Natural killer cell (primary cell): Measurements from ENCODE around the gene NAPA. TPM values are rescaled to one million over a fixed set of nuclear protein-coding genes. Genes with fewer than 3 reads are reported as not detected.
A peak's percentile ranks its signal among the peaks of the same experiment; 100 is the strongest.

ENCODE experiments used
- ATAC-seq, 3 donors: fragments of 150-1000 bp in 2 of 3; fragments of 200-7000 bp in 1 of 3; cut with Tn5 transposase; 1 replicate in 1 of 3; 2 replicates in 2 of 3; pipeline ENCODE4 v1.10.0; 2021; ENCODE audit warnings: mild to moderate bottlenecking in 2 of 3, moderate library complexity in 2 of 3
- DNase-seq, 2 donors: peaks; one replicate each; pipeline versions ENCODE4 v3.0.0 to v3.0.0-alpha.2; 2013 to 2021; ENCODE audit warnings: mixed read lengths in 1 of 2
- H3K27ac ChIP-seq: one replicate; pipeline ENCODE4 v1.5.1; 2013; ENCODE audit warnings: mild to moderate bottlenecking, low read length
- H3K27me3 ChIP-seq: one replicate; pipeline ENCODE4 v1.6.1; 2013; ENCODE audit warnings: low read length; ENCODE audit not compliant: control insufficient read depth, insufficient read depth
- H3K36me3 ChIP-seq: one replicate; pipeline ENCODE4 v1.6.1; 2013; ENCODE audit warnings: low read length; ENCODE audit not compliant: control insufficient read depth, insufficient read depth
- H3K4me1 ChIP-seq: one replicate; pipeline ENCODE4 v1.6.1; 2013; ENCODE audit warnings: low read length; ENCODE audit not compliant: control insufficient read depth, insufficient read depth
- H3K4me3 ChIP-seq: one replicate; pipeline ENCODE4 v1.5.1; 2013; ENCODE audit warnings: low read length
- H3K9me3 ChIP-seq: one replicate; pipeline ENCODE4 v1.6.1; 2013; ENCODE audit warnings: low read length; ENCODE audit not compliant: control insufficient read depth, insufficient read depth
- H3K27ac Mint-ChIP-seq, 2 donors: one replicate each; pipeline ENCODE4 v1.8.0; 2022; ENCODE audit warnings: mild to moderate bottlenecking in 2 of 2, mixed read lengths in 2 of 2, moderate library complexity in 1 of 2
- H3K27me3 Mint-ChIP-seq, 2 donors: one replicate each; pipeline ENCODE4 v1.8.0; 2022; ENCODE audit warnings: low read depth in 2 of 2, mixed read lengths in 2 of 2
- H3K36me3 Mint-ChIP-seq: one replicate; pipeline ENCODE4 v1.8.0; 2022; ENCODE audit warnings: mixed read lengths
- H3K4me1 Mint-ChIP-seq, 2 donors: one replicate each; pipeline ENCODE4 v1.8.0; 2022; ENCODE audit warnings: mixed read lengths in 2 of 2
- H3K4me3 Mint-ChIP-seq: one replicate; pipeline ENCODE4 v1.8.0; 2022; ENCODE audit warnings: mild to moderate bottlenecking, moderate library complexity, mixed read lengths
- H3K9me3 Mint-ChIP-seq, 2 donors: one replicate each; pipeline ENCODE4 v1.8.0; 2022; ENCODE audit warnings: mixed read lengths in 2 of 2
- CTCF ChIP-seq: fragments of 200-600 bp; IDR thresholded peaks from one replicate; pipeline ENCODE4 v1.8.0; 2022; ENCODE audit warnings: antibody characterized with exemption
- WGBS: methylation state at CpG from one replicate; pipeline ENCODE4 v1.1.7; 2013; ENCODE audit warnings: missing lambda C conversion rate; ENCODE audit not compliant: insufficient coverage; 5-methylcytosine and 5-hydroxymethylcytosine counted together
- intact Hi-C: fragments of 100-400 bp; cut with micrococcal nuclease; formaldehyde crosslinking; loops from one replicate; pipeline ENCODE4 v1.14.2; 2022
- total RNA-seq, 4 donors: library from RNA; stranded (reverse); fragments of 120-200 nt in 1 of 4; gene quantifications; one replicate each; pipeline versions ENCODE4 v1.2.3 to v1.2.4, GENCODE V29; 2013 to 2022

Gene NAPA
- total RNA-seq, 3 donors from 2014 or later (not counting 1 experiment from before 2014, with no cell fraction given) = 192 to 215 (median 192) TPM

GRCh38 chr19:47539747-47540311 lies 25.0 kb upstream of the NAPA start:
- TF ChIP-seq CTCF = no peak
- Mint-ChIP-seq H3K4me3 (peak overlapping the region; percentile 86), H3K27ac (peak overlapping the region; percentile 91 to 93), H3K36me3 (no peaks in the 10 kb centered on the region), H3K27me3 (peaks cover 0 to 7% of the 10 kb centered on the region in 2 donors), H3K4me1 (peaks cover 39 to 40% of the 10 kb centered on the region in 2 donors), H3K9me3 (no peaks in the 10 kb centered on the region)
- H3K4me3 ChIP-seq = no peak overlapping the region
- ATAC-seq (peak; percentile 65 to 79 (median 75)), DNase-seq (peak; percentile 64 to 70)
- WGBS = 31% methylated on average over 12 of the region's 12 CpGs
- H3K9me3 ChIP-seq = no peaks in the 10 kb centered on the region
- H3K27me3 ChIP-seq = peaks cover 10% of the 10 kb centered on the region
- peak overlapping the region; percentile 70 for H3K27ac ChIP-seq
- H3K36me3 ChIP-seq = no peaks in the 10 kb centered on the region
- peaks cover 54% of the 10 kb centered on the region for H3K4me1 ChIP-seq
- intact Hi-C loops = loop anchor here (2.0 to 10.0 kb wide), 2 partner anchors 61 to 155 kb away; no protein-coding TSS in a partner anchor

- no peak overlapping the region for H3K4me3 Mint-ChIP-seq
- 90% methylated on average over 5 of the region's 5 CpGs for WGBS
- Histone ChIP-seq H3K27ac (no peak overlapping the region), H3K4me1 (peaks cover 48% of the 10 kb centered on the region), H3K27me3 (no peaks in the 10 kb centered on the region), H3K4me3 (no peak overlapping the region), H3K9me3 (no peaks in the 10 kb centered on the region), H3K36me3 (no peaks in the 10 kb centered on the region)
- intact Hi-C loops = no loop called here
- H3K9me3 Mint-ChIP-seq = no peaks in the 10 kb centered on the region
- peaks cover 39 to 40% of the 10 kb centered on the region in 2 donors for H3K4me1 Mint-ChIP-seq
- DNase-seq = no peak
- H3K27ac Mint-ChIP-seq = no peak overlapping the region
- peaks cover 0 to 5% of the 10 kb centered on the region in 2 donors for H3K27me3 Mint-ChIP-seq
- ATAC-seq = no peak
- no peaks in the 10 kb centered on the region for H3K36me3 Mint-ChIP-seq
- TF ChIP-seq CTCF = no peak
Observed at GRCh38 chr19:47538812-47539211, 23.9 kb upstream of the NAPA start.

- no peaks in the 10 kb centered on the region for H3K36me3 ChIP-seq
- no peak overlapping the region for H3K4me3 ChIP-seq
- peaks cover 39 to 40% of the 10 kb centered on the region in 2 donors for H3K4me1 Mint-ChIP-seq
- H3K9me3 Mint-ChIP-seq = no peaks in the 10 kb centered on the region
- H3K27ac Mint-ChIP-seq = peak overlapping the region in 1 of 2 donors; percentile 63
- no peaks in the 10 kb centered on the region for H3K9me3 ChIP-seq
- DNase-seq = no peak
- H3K27ac ChIP-seq = no peak overlapping the region
- H3K4me1 ChIP-seq = peaks cover 43% of the 10 kb centered on the region
- ATAC-seq = no peak
- H3K27me3 ChIP-seq = no peaks in the 10 kb centered on the region
- intact Hi-C loops = no loop called here
- no peak overlapping the region for H3K4me3 Mint-ChIP-seq
- no peak for TF ChIP-seq CTCF
- no peaks in the 10 kb centered on the region for H3K36me3 Mint-ChIP-seq
- WGBS = 89% methylated on average over 4 of the region's 4 CpGs
- H3K27me3 Mint-ChIP-seq = peaks cover 0 to 5% of the 10 kb centered on the region in 2 donors
Observed at GRCh38 chr19:47537493-47537892, 22.6 kb upstream of the NAPA start.

- H3K27me3 ChIP-seq = no peaks in the 10 kb centered on the region
- intact Hi-C loops = no loop called here
- Mint-ChIP-seq H3K27me3 (peaks cover 0 to 5% of the 10 kb centered on the region in 2 donors), H3K27ac (no peak overlapping the region), H3K36me3 (no peaks in the 10 kb centered on the region), H3K9me3 (no peaks in the 10 kb centered on the region), H3K4me1 (peaks cover 12 to 13% of the 10 kb centered on the region in 2 donors), H3K4me3 (no peak overlapping the region)
- no peak overlapping the region for H3K27ac ChIP-seq
- H3K4me3 ChIP-seq = no peak overlapping the region
- H3K36me3 ChIP-seq = no peaks in the 10 kb centered on the region
- DNase-seq (no peak), ATAC-seq (no peak)
- TF ChIP-seq CTCF = no peak
- H3K4me1 ChIP-seq = peaks cover 17% of the 10 kb centered on the region
- no peaks in the 10 kb centered on the region for H3K9me3 ChIP-seq
- WGBS = no CpG with 5 or more reads among the region's 1 CpG
Observed at GRCh38 chr19:47534628-47535027, 19.8 kb upstream of the NAPA start.
